ENCODE measurements around the gene BCAS1.

GRCh38 chr20:53978497-53978896 lies 91.9 kb downstream of the BCAS1 start:
- TF ChIP-seq CTCF (IDR thresholded peaks at IDR 0.05) (no peak), POLR2A (IDR thresholded peaks at IDR 0.05) (no peak)

Data from body of pancreas (tissue), 4 donors.